HepG2 (cell line): ENCODE measurements around the gene HOXD8. TPM values are rescaled to one million over a fixed set of nuclear protein-coding genes. Genes with fewer than 3 reads are reported as not detected.

ENCODE experiments used
- FOXO1 ChIP-seq: sonication (generic); formaldehyde crosslinking; IDR thresholded peaks from 2 replicates; pipeline ENCODE4 v1.4.0; 2020; ENCODE audit warnings: missing genetic modification reagents
- HNF1B ChIP-seq: sonication (generic); formaldehyde crosslinking; IDR thresholded peaks from 2 replicates; pipeline ENCODE4 v1.5.1; 2020; ENCODE audit warnings: mild to moderate bottlenecking, moderate library complexity, missing genetic modification reagents
- SAFB2 ChIP-seq: sonication (generic); formaldehyde crosslinking; IDR thresholded peaks from 2 replicates; pipeline ENCODE4 v1.5.1; 2020; ENCODE audit warnings: missing genetic modification reagents, low read depth, mild to moderate bottlenecking, borderline replicate concordance
- SNAPC4 ChIP-seq: sonication (generic); formaldehyde crosslinking; IDR thresholded peaks from 2 replicates; pipeline ENCODE4 v1.4.0; 2020; ENCODE audit warnings: mild to moderate bottlenecking, missing genetic modification reagents
- ZBTB8A ChIP-seq: sonication (generic); formaldehyde crosslinking; IDR thresholded peaks from 2 replicates; pipeline ENCODE4 v1.4.0; 2020; ENCODE audit warnings: mild to moderate bottlenecking, low read depth, missing genetic modification reagents, borderline replicate concordance
- ZNF230 ChIP-seq: sonication (generic); formaldehyde crosslinking; IDR thresholded peaks from 2 replicates; pipeline ENCODE4 v1.4.0; 2020; ENCODE audit warnings: mild to moderate bottlenecking, missing genetic modification reagents
- polyA plus RNA-seq, 8 experiments: library from polyadenylated mRNA; depleted of rRNA in 3 of 8; stranded (reverse) in 7 of 8; unstranded in 1 of 8; fragments of >200 nt; fragmentation: Illumina TruSeq in 4 of 8; extraction: Trizol in 4 of 8; gene quantifications; 2 replicates each; pipeline versions ENCODE4 v1.2.1 to v1.2.3, GENCODE V29; 2011 to 2016; ENCODE audit warnings: low read depth in 4 of 8, missing spikeins in 1 of 8, mixed read lengths in 1 of 8; ENCODE audit not compliant: insufficient read depth in 1 of 8
- total RNA-seq, 5 experiments: library from RNA; depleted of rRNA; stranded (reverse); fragments of >200 nt; fragmentation: Illumina TruSeq; extraction: Trizol; gene quantifications; 2 replicates each; pipeline ENCODE4 v1.2.3, GENCODE V29; 2016; ENCODE audit warnings: low read depth in 1 of 5
- TF ChIP-seq, protein P1 (sequence below): sonication (generic); formaldehyde crosslinking; IDR thresholded peaks from 2 replicates; pipeline ENCODE4 v1.9.0; 2021; ENCODE audit warnings: mild to moderate bottlenecking, missing genetic modification reagents
- TF ChIP-seq, protein P2 (sequence below): IDR thresholded peaks from 2 replicates; pipeline ENCODE4 v1.4.0; 2020; ENCODE audit warnings: mild to moderate bottlenecking, missing genetic modification reagents
- TF ChIP-seq, protein P3 (sequence below): sonication (generic); formaldehyde crosslinking; IDR thresholded peaks from 2 replicates; pipeline ENCODE4 v1.8.0; 2022; ENCODE audit warnings: mild to moderate bottlenecking, missing genetic modification reagents, moderate library complexity

HOXD8 gene
- total and polyA plus RNA-seq, 2 of the 13 experiments (the other 11 are each of a cell fraction or from before 2014, with no cell fraction given): not detected

- TF ChIP-seq, protein P1, sequence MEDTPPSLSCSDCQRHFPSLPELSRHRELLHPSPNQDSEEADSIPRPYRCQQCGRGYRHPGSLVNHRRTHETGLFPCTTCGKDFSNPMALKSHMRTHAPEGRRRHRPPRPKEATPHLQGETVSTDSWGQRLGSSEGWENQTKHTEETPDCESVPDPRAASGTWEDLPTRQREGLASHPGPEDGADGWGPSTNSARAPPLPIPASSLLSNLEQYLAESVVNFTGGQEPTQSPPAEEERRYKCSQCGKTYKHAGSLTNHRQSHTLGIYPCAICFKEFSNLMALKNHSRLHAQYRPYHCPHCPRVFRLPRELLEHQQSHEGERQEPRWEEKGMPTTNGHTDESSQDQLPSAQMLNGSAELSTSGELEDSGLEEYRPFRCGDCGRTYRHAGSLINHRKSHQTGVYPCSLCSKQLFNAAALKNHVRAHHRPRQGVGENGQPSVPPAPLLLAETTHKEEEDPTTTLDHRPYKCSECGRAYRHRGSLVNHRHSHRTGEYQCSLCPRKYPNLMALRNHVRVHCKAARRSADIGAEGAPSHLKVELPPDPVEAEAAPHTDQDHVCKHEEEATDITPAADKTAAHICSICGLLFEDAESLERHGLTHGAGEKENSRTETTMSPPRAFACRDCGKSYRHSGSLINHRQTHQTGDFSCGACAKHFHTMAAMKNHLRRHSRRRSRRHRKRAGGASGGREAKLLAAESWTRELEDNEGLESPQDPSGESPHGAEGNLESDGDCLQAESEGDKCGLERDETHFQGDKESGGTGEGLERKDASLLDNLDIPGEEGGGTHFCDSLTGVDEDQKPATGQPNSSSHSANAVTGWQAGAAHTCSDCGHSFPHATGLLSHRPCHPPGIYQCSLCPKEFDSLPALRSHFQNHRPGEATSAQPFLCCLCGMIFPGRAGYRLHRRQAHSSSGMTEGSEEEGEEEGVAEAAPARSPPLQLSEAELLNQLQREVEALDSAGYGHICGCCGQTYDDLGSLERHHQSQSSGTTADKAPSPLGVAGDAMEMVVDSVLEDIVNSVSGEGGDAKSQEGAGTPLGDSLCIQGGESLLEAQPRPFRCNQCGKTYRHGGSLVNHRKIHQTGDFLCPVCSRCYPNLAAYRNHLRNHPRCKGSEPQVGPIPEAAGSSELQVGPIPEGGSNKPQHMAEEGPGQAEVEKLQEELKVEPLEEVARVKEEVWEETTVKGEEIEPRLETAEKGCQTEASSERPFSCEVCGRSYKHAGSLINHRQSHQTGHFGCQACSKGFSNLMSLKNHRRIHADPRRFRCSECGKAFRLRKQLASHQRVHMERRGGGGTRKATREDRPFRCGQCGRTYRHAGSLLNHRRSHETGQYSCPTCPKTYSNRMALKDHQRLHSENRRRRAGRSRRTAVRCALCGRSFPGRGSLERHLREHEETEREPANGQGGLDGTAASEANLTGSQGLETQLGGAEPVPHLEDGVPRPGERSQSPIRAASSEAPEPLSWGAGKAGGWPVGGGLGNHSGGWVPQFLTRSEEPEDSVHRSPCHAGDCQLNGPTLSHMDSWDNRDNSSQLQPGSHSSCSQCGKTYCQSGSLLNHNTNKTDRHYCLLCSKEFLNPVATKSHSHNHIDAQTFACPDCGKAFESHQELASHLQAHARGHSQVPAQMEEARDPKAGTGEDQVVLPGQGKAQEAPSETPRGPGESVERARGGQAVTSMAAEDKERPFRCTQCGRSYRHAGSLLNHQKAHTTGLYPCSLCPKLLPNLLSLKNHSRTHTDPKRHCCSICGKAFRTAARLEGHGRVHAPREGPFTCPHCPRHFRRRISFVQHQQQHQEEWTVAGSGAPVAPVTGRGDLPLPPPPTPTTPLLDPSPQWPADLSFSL: no peak
- TF ChIP-seq FOXO1 (CRISPR knock-in tag) (peak; percentile 60), ZBTB8A (no peak), HNF1B (no peak), ZNF230 (CRISPR knock-in tag) (no peak), SNAPC4 (CRISPR knock-in tag) (0 out of 2 replicates have a peak, but pooled peaks have one; percentile 24), SAFB2 (no peak)
- TF ChIP-seq, protein P2, sequence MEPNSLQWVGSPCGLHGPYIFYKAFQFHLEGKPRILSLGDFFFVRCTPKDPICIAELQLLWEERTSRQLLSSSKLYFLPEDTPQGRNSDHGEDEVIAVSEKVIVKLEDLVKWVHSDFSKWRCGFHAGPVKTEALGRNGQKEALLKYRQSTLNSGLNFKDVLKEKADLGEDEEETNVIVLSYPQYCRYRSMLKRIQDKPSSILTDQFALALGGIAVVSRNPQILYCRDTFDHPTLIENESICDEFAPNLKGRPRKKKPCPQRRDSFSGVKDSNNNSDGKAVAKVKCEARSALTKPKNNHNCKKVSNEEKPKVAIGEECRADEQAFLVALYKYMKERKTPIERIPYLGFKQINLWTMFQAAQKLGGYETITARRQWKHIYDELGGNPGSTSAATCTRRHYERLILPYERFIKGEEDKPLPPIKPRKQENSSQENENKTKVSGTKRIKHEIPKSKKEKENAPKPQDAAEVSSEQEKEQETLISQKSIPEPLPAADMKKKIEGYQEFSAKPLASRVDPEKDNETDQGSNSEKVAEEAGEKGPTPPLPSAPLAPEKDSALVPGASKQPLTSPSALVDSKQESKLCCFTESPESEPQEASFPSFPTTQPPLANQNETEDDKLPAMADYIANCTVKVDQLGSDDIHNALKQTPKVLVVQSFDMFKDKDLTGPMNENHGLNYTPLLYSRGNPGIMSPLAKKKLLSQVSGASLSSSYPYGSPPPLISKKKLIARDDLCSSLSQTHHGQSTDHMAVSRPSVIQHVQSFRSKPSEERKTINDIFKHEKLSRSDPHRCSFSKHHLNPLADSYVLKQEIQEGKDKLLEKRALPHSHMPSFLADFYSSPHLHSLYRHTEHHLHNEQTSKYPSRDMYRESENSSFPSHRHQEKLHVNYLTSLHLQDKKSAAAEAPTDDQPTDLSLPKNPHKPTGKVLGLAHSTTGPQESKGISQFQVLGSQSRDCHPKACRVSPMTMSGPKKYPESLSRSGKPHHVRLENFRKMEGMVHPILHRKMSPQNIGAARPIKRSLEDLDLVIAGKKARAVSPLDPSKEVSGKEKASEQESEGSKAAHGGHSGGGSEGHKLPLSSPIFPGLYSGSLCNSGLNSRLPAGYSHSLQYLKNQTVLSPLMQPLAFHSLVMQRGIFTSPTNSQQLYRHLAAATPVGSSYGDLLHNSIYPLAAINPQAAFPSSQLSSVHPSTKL: peak; percentile 71
- TF ChIP-seq, protein P3, sequence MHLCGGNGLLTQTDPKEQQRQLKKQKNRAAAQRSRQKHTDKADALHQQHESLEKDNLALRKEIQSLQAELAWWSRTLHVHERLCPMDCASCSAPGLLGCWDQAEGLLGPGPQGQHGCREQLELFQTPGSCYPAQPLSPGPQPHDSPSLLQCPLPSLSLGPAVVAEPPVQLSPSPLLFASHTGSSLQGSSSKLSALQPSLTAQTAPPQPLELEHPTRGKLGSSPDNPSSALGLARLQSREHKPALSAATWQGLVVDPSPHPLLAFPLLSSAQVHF (CRISPR knock-in tag): no peak
These were observed 32.3 kb upstream of the HOXD8 start (continued) for GRCh38 chr2:176096986-176097819.
